ENCODE measurements around the gene SYCN. TPM values are rescaled to one million over a fixed set of nuclear protein-coding genes. Genes with fewer than 3 reads are reported as not detected.
"Not testable (repeated sequence)": the region's sequence is repeated elsewhere in the genome, so short reads cannot be mapped to it uniquely, and the experiment has no call there.

Gene SYCN
- total and polyA plus RNA-seq, 2 donors from 2014 or later: not detected

DNA sequence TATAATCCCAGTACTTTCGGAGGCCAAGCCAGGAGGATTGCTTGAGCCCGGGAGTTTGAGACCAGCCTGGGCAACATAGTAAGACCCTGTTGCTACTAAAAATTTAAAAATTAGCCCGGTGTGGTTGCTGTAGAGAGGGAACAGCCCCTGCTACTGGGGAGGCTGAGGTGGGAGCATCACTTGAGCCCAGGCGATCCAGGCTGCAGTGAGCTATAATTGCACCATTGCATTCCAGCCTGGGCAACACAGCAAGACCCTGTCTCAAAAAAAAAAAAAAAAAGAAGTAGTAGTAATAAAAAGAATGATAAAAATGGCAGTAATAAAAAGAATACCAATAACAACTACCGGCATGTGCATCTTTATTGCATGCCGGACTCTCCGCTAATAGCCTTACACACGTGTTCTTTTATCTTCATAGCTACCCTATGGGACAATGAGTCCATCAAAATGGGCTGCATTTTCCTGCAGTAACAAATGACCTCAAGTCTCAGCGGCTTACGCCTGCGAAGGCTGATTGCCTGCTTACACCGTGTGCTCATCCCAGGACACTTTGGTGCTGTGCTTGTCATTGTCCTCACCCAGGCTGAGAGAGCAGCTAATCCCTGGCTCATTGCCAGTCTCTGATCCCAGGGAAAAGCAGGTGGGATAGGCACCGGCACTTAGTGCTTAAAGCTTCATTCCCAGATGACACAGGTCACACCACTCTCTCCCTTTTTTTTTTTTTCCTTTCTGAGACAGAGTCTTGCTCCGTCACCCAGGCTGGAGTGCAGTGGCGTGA is 14.4 kb upstream of the SYCN start:
- no peak for DNase-seq
- no peaks in the 10 kb centered on the region for H3K27me3 ChIP-seq (ENCODE audit: control insufficient read depth, insufficient read depth, low read length)
- no peak for FAIRE-seq
- H3K27ac ChIP-seq (ENCODE audit: low read depth in 2 of 2, low read length in 2 of 2): no peak overlapping the region
- intact Hi-C loops (cut with DNase I): no loop called here
- no peaks in the 10 kb centered on the region for H3K4me1 ChIP-seq (ENCODE audit: control insufficient read depth in 2 of 3, insufficient read depth in 2 of 3, low read depth in 1 of 3, low read length in 3 of 3)
- H3K9ac ChIP-seq (ENCODE audit: low read length in 3 of 3): no peak overlapping the region
- peaks cover 0 to 3% (median 0%) of the 10 kb centered on the region in 3 donors for H3K9me3 ChIP-seq (ENCODE audit: control insufficient read depth in 2 of 3, insufficient read depth in 1 of 3, low read length in 3 of 3)
- no peak for TF ChIP-seq CTCF (IDR thresholded peaks at IDR 0.05; ENCODE audit: borderline replicate concordance, extremely low read depth, insufficient read depth)
- H3K36me3 ChIP-seq (ENCODE audit: control insufficient read depth in 2 of 3, insufficient read depth in 3 of 3, low read length in 3 of 3): no peaks in the 10 kb centered on the region
- H3K4me3 ChIP-seq (ENCODE audit: low read length in 3 of 3): no peak overlapping the region

DNA sequence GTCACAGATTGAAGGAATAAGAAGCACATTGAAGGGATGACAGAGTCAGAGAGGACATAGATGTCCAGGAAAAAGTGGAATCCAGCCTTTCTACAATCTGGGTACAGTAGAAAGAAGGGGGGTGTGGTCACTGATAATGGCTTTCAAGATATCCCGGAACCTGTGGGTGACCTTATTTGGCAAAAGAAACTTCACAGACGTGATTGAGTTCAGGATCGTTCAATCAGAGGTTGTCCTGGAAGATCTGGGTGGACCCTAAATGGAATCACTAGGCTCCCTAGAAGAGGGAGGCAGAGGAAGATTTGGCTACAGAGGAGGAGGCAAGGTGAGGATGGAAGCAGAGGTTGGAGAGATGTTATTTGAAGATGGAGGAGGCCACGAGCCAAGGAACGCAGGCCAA is 13.0 kb upstream of the SYCN start:
- Histone ChIP-seq H3K4me3 (ENCODE audit: low read length in 3 of 3) (no peak overlapping the region), H3K27me3 (ENCODE audit: control insufficient read depth, insufficient read depth, low read length) (no peaks in the 10 kb centered on the region), H3K9me3 (ENCODE audit: control insufficient read depth in 2 of 3, insufficient read depth in 1 of 3, low read length in 3 of 3) (peaks cover 0 to 3% (median 0%) of the 10 kb centered on the region in 3 donors), H3K27ac (ENCODE audit: low read depth in 2 of 2, low read length in 2 of 2) (no peak overlapping the region), H3K4me1 (ENCODE audit: control insufficient read depth in 2 of 3, insufficient read depth in 2 of 3, low read depth in 1 of 3, low read length in 3 of 3) (no peaks in the 10 kb centered on the region), H3K9ac (ENCODE audit: low read length in 3 of 3) (no peak overlapping the region), H3K36me3 (ENCODE audit: control insufficient read depth in 2 of 3, insufficient read depth in 3 of 3, low read length in 3 of 3) (no peaks in the 10 kb centered on the region)
- intact Hi-C loops (cut with DNase I): no loop called here
- TF ChIP-seq CTCF (IDR thresholded peaks at IDR 0.05; ENCODE audit: borderline replicate concordance, extremely low read depth, insufficient read depth): no peak
- no peak for FAIRE-seq
- no peak for DNase-seq

DNA sequence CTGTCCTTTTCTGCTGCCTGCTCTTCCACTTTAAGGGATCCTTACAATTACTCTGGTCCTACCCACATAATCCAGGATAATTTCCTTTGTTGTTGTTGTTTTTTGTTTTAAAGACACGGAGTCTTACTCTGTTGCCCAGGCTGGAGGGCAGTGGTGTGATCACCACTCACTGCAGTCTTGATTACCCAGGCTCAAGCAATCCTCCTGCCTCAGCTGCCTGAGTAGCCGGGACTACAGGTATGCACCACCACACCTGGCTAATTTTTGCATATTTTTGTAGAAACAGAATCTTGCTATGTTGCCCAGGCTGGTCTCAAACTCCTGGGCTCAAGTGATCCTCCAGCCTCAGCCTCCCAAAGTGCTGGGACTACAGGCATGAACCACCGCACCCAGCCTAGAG is 11.3 kb upstream of the SYCN start:
- H3K27me3 ChIP-seq (ENCODE audit: control insufficient read depth, insufficient read depth, low read length); intact Hi-C loops (cut with DNase I); H3K27ac ChIP-seq (ENCODE audit: low read depth in 2 of 2, low read length in 2 of 2); FAIRE-seq; H3K9me3 ChIP-seq (ENCODE audit: control insufficient read depth in 2 of 3, insufficient read depth in 1 of 3, low read length in 3 of 3); H3K4me3 ChIP-seq (ENCODE audit: low read length in 3 of 3); H3K9ac ChIP-seq (ENCODE audit: low read length in 3 of 3); H3K4me1 ChIP-seq (ENCODE audit: control insufficient read depth in 2 of 3, insufficient read depth in 2 of 3, low read depth in 1 of 3, low read length in 3 of 3); H3K36me3 ChIP-seq (ENCODE audit: control insufficient read depth in 2 of 3, insufficient read depth in 3 of 3, low read length in 3 of 3); DNase-seq: not testable (repeated sequence)

DNA sequence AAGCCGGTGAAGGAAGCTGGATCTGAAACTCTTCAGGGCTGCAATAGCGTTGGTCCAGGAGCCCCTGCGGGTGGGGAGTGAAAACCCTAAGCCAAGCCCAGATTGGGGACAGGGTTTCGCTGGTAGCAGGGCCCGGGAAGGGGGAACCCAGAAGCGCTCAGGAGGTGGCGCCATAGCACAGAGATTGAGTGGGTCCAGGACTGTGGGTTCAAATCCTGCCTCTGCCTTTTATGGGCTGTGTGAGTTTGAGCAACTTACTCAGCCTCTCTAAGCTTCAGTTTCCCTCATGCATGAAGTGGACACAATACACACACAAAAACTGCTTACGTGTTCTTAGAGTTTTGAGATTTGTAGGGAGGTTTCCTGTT is 8.3 kb upstream of the SYCN start:
- Histone ChIP-seq H3K4me1 (ENCODE audit: control insufficient read depth in 2 of 3, insufficient read depth in 2 of 3, low read depth in 1 of 3, low read length in 3 of 3) (no peaks in the 10 kb centered on the region), H3K9ac (ENCODE audit: low read length in 3 of 3) (no peak overlapping the region), H3K9me3 (ENCODE audit: control insufficient read depth in 2 of 3, insufficient read depth in 1 of 3, low read length in 3 of 3) (peaks cover 0 to 3% (median 0%) of the 10 kb centered on the region in 3 donors), H3K27ac (ENCODE audit: low read depth in 2 of 2, low read length in 2 of 2) (no peak overlapping the region), H3K4me3 (ENCODE audit: low read length in 3 of 3) (no peak overlapping the region), H3K36me3 (ENCODE audit: control insufficient read depth in 2 of 3, insufficient read depth in 3 of 3, low read length in 3 of 3) (no peaks in the 10 kb centered on the region), H3K27me3 (ENCODE audit: control insufficient read depth, insufficient read depth, low read length) (no peaks in the 10 kb centered on the region)
- no peak for TF ChIP-seq CTCF (IDR thresholded peaks at IDR 0.05; ENCODE audit: borderline replicate concordance, extremely low read depth, insufficient read depth)
- DNase-seq (no peak), FAIRE-seq (no peak)
- intact Hi-C loops (cut with DNase I): no loop called here

All from kidney (tissue), 14 donors.